ENCODE data around the gene ITGB4.

ITGB4 gene

DNA sequence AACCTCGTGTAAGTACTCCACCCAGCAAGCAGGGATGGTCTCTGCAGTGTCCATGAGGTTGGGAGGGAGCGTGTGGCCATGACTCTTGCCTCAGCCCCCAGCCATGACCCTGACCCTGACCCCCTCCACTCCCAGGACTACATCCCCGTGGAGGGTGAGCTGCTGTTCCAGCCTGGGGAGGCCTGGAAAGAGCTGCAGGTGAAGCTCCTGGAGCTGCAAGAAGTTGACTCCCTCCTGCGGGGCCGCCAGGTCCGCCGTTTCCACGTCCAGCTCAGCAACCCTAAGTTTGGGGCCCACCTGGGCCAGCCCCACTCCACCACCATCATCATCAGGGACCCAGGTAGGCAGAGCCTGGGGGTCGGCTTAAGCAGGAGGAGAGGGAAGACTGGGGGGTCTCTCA lies 27.4 kb downstream of the ITGB4 start:
- Mint-ChIP-seq H3K4me1 (peaks cover 9% of the 10 kb centered on the region), H3K36me3 (no peaks in the 10 kb centered on the region), H3K27ac (no peak overlapping the region), H3K4me3 (no peak overlapping the region), H3K27me3 (peaks cover 2% of the 10 kb centered on the region), H3K9me3 (no peaks in the 10 kb centered on the region)
- DNase-seq (ENCODE audit: low spot score in 2 of 2) (no peak), ATAC-seq (ENCODE audit: low read depth) (no peak)

DNA sequence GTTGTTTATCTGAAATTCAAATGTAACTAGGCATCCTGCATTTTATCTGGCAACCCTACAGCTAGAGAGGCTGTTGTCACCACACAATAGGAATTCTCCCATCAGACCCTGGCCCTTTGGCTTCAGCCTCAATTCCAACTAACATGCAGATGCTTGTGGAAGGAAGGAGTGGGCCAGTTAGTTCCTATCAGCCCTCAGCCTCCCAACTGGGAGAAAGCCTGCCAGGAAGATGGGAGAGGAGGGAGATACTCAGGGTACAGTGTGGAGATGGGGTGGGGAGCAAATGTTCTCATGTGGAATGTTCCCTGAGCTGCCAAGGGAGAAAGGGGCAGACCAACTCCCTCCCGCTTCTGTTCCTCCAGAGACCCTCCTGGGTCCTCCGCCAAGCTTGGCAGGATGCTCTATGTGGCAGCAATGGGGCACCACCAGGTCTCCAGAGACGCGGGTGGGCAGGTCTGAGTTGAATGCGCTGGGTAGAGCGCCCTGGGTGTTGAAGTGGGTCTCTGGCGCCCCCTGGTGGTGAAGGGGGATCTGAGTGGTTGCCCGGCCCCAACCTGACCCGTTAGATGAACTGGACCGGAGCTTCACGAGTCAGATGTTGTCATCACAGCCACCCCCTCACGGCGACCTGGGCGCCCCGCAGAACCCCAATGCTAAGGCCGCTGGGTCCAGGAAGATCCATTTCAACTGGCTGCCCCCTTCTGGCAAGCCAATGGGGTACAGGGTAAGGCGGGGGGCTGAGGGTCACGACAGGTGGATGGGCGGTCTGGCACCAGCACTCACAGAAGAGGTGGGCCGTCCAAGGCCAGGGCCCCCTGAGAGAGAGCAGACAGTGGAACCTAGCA lies 28.5 kb downstream of the ITGB4 start:
- Mint-ChIP-seq H3K36me3 (no peaks in the 10 kb centered on the region), H3K27ac (no peak overlapping the region), H3K4me3 (no peak overlapping the region), H3K27me3 (peaks cover 3% of the 10 kb centered on the region), H3K4me1 (peaks cover 12% of the 10 kb centered on the region), H3K9me3 (no peaks in the 10 kb centered on the region)
- ATAC-seq (ENCODE audit: low read depth) (peak; percentile 74), DNase-seq (ENCODE audit: low spot score in 2 of 2) (peak; percentile 91 to 93)

DNA sequence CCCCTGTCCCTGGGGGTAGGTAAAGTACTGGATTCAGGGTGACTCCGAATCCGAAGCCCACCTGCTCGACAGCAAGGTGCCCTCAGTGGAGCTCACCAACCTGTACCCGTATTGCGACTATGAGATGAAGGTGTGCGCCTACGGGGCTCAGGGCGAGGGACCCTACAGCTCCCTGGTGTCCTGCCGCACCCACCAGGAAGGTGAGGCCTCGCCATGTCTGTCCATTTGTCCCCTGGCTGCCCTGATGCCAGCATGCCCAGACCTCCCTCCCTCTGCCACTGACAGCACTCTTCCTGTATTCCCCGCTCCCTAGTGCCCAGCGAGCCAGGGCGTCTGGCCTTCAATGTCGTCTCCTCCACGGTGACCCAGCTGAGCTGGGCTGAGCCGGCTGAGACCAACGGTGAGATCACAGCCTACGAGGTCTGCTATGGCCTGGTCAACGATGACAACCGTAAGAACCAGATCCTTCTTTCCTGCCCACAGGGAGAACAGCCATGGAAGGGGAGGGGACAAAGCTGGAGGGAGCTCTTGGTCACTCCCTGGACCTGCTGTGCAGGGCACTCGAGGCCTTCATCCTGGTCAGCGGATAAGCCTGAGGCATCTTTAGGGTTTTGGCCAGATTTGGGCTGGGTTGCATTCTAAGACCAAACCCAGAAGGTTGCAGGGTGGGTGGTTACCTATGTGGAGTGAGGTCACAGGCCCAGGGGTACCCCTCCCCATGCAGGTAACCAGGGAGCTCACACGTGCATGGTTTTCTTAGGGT lies 29.6 kb downstream of the ITGB4 start:
- Mint-ChIP-seq H3K36me3 (no peaks in the 10 kb centered on the region), H3K4me3 (peak overlapping the region; percentile 15), H3K27ac (no peak overlapping the region), H3K9me3 (no peaks in the 10 kb centered on the region), H3K27me3 (peaks cover 4% of the 10 kb centered on the region), H3K4me1 (peaks cover 17% of the 10 kb centered on the region)
- ATAC-seq (ENCODE audit: low read depth) (no peak), DNase-seq (ENCODE audit: low spot score in 2 of 2) (no peak)

- Mint-ChIP-seq H3K36me3 (no peaks in the 10 kb centered on the region), H3K27me3 (peaks cover 4% of the 10 kb centered on the region), H3K27ac (no peak overlapping the region), H3K4me3 (no peak overlapping the region), H3K9me3 (no peaks in the 10 kb centered on the region), H3K4me1 (peaks cover 17% of the 10 kb centered on the region)
- DNase-seq (ENCODE audit: low spot score in 2 of 2) (no peak), ATAC-seq (ENCODE audit: low read depth) (no peak)
Observed at GRCh38 chr17:75751676-75752404, 30.6 kb downstream of the ITGB4 start.

DNA sequence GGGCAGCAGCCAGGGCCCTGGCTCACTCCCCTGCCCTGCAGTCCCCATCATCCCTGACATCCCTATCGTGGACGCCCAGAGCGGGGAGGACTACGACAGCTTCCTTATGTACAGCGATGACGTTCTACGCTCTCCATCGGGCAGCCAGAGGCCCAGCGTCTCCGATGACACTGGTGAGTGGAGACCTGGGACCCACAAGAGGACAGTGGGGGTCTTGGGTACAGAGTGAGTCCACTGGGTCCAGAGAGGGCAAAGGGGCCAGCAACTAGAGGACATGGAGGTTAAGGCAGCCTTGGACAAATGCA lies 31.1 kb downstream of the ITGB4 start:
- DNase-seq (ENCODE audit: low spot score in 2 of 2) (no peak), ATAC-seq (ENCODE audit: low read depth) (no peak)
- peaks cover 17% of the 10 kb centered on the region for H3K4me1 Mint-ChIP-seq
- H3K4me3 Mint-ChIP-seq, result peak overlapping the region; percentile 30
- H3K27ac Mint-ChIP-seq, result no peak overlapping the region
- no peaks in the 10 kb centered on the region for H3K9me3 Mint-ChIP-seq
- H3K36me3 Mint-ChIP-seq, result no peaks in the 10 kb centered on the region
- peaks cover 4% of the 10 kb centered on the region for H3K27me3 Mint-ChIP-seq

DNA sequence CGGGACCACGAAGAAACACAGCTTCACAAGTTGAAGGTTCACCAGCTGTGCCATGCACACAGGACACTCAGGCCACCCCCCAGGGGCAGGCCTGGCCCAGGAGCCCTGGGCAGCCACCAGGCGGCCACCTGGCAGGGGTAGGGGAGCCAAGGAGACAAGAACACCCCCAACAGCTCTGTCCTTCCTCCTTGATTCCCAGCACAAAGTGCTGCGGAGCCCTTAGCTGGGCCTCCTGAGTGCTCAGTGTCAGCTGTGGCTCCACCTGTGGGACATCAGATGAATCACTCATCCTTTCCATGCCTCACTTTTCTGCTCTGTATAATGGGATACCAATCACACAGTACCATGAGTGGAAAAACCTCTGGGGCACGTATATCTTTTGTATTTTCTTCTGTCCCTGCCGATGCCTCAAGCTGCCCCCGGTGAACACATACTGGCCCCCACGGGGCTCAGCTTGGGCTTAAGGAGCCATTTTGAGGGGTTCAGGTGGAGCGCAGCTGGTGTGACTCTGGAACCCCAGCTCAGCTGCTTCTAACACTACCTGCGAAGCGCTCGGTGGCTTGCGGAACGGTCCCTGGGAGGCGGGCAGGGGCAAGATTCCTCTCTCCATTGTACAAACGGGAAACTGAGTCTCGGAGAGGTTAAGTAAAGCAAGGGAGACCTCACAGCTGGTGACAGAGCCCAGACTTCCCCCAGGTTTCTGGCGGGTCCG lies 31.7 kb downstream of the ITGB4 start:
- DNase-seq (ENCODE audit: low spot score in 2 of 2) (no peak), ATAC-seq (ENCODE audit: low read depth) (peak; percentile 17)
- Mint-ChIP-seq H3K27ac (no peak overlapping the region), H3K4me3 (peak overlapping the region; percentile 77), H3K4me1 (peaks cover 13% of the 10 kb centered on the region), H3K9me3 (no peaks in the 10 kb centered on the region), H3K27me3 (peaks cover 2% of the 10 kb centered on the region), H3K36me3 (no peaks in the 10 kb centered on the region)

GRCh38 chr17:75753514-75754377 lies 32.5 kb downstream of the ITGB4 start:
- H3K4me1 Mint-ChIP-seq, result peaks cover 13% of the 10 kb centered on the region
- no peaks in the 10 kb centered on the region for H3K9me3 Mint-ChIP-seq
- H3K36me3 Mint-ChIP-seq, result peaks cover 1% of the 10 kb centered on the region
- DNase-seq (ENCODE audit: low spot score in 2 of 2) (peak; percentile 76 to 83), ATAC-seq (ENCODE audit: low read depth) (peak; percentile 82)
- H3K27me3 Mint-ChIP-seq, result peaks cover 2% of the 10 kb centered on the region
- peak overlapping the region; percentile 77 for H3K4me3 Mint-ChIP-seq
- H3K27ac Mint-ChIP-seq, result no peak overlapping the region

DNA sequence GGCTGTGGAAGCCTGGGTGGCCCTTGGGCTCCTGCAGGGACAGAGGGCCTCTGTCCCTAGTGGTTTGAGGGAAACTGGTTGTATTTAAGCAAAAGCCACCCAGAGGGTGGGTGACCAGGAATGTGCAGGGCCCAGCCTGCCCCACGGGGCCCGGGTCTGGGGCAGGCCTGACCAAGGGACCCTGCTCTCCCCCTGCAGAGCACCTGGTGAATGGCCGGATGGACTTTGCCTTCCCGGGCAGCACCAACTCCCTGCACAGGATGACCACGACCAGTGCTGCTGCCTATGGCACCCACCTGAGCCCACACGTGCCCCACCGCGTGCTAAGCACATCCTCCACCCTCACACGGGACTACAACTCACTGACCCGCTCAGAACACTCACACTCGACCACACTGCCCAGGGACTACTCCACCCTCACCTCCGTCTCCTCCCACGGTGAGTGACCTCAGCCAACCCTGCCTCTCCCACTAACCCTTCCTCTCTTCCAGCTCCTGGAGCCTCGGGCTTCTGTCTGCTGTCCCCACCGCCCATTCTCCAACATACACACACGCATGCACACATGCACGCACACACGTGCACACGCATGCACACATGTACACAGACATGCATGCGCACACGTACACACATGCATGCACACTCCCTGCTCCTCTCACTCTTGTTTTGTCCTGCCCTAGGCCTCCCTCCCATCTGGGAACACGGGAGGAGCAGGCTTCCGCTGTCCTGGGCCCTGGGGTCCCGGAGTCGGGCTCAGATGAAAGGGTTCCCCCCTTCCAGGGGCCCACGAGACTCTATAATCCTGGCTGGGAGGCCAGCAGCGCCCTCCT lies 33.3 kb downstream of the ITGB4 start:
- peaks cover 13% of the 10 kb centered on the region for H3K4me1 Mint-ChIP-seq
- H3K36me3 Mint-ChIP-seq, result peaks cover 1% of the 10 kb centered on the region
- DNase-seq (ENCODE audit: low spot score in 2 of 2) (no peak), ATAC-seq (ENCODE audit: low read depth) (no peak)
- H3K9me3 Mint-ChIP-seq, result no peaks in the 10 kb centered on the region
- peak overlapping the region; percentile 69 for H3K27ac Mint-ChIP-seq
- peak overlapping the region; percentile 73 for H3K4me3 Mint-ChIP-seq
- H3K27me3 Mint-ChIP-seq, result peaks cover 2% of the 10 kb centered on the region

DNA sequence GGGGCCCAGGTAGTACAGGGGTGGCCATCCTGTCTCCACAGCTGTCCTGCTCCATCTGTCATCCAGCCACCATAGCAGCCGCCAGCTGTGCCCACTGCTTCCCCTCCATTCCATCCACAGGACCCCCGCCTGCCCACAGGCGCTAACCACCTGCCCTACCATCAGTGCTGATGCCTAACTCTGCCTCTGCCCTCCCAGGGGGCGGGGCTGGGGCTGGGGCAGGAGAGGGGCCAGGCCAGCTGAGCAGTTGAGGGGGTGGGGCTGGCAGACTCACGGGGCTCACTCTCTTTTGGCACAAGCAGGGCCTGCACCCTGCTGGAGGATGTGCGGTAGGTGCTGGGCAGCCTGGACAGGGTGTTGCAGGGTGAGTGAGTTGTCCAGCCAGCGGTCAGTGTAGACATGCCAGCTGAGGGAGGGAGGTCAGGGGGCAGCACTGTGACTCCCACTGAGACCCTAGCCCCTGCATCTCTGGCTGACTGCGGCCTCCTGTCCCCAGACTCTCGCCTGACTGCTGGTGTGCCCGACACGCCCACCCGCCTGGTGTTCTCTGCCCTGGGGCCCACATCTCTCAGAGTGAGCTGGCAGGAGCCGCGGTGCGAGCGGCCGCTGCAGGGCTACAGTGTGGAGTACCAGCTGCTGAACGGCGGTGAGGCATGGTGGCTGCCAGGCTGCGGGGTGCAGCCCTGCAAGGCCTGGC lies 34.1 kb downstream of the ITGB4 start:
- peaks cover 2% of the 10 kb centered on the region for H3K27me3 Mint-ChIP-seq

DNA sequence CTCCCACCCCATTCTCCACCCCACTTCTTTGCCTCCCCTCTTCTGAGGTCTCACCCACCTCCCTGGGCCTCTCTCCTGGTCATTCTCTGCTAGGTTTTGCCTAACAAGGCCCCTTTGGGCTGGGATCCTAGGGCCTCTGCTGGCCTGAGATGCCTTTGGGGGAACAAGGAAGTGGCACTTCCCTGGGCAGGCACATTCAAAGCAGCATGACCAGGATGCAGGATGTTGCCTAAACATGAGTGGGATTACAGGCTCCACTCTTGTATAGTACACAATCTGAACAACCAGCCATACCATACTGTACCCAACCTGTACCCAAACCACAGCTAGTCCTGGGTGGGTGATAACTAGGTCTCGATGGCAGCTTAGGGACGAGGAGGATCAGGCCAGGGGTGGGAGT lies 34.7 kb downstream of the ITGB4 start:
- Mint-ChIP-seq H3K4me1 (peaks cover 8% of the 10 kb centered on the region), H3K9me3 (no peaks in the 10 kb centered on the region), H3K27ac (no peak overlapping the region), H3K27me3 (peaks cover 2% of the 10 kb centered on the region), H3K4me3 (no peak overlapping the region), H3K36me3 (peaks cover 1% of the 10 kb centered on the region)
- ATAC-seq (ENCODE audit: low read depth), result no peak
- DNase-seq (ENCODE audit: low spot score in 2 of 2), result no peak

More for the DNA sequence above, 34.1 kb downstream of the ITGB4 start:
- no peak for ATAC-seq (ENCODE audit: low read depth)
- H3K4me1 Mint-ChIP-seq, result peaks cover 8% of the 10 kb centered on the region
- H3K9me3 Mint-ChIP-seq, result no peaks in the 10 kb centered on the region
- H3K27ac Mint-ChIP-seq, result peak overlapping the region; percentile 69
- DNase-seq (ENCODE audit: low spot score in 2 of 2), result no peak
- peaks cover 1% of the 10 kb centered on the region for H3K36me3 Mint-ChIP-seq
- peak overlapping the region; percentile 73 for H3K4me3 Mint-ChIP-seq

DNA sequence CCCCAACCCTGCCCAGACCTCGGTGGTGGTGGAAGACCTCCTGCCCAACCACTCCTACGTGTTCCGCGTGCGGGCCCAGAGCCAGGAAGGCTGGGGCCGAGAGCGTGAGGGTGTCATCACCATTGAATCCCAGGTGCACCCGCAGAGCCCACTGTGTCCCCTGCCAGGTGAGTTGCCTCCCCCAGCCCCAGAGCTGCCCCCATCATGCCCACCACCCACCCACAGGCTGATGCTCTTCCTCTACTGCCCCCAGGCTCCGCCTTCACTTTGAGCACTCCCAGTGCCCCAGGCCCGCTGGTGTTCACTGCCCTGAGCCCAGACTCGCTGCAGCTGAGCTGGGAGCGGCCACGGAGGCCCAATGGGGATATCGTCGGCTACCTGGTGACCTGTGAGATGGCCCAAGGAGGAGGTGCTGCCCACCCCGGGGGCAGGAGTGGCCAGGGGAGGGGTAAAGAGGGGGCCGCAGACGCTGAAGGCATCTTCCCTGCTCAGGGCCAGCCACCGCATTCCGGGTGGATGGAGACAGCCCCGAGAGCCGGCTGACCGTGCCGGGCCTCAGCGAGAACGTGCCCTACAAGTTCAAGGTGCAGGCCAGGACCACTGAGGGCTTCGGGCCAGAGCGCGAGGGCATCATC lies 35.3 kb downstream of the ITGB4 start:
- Mint-ChIP-seq H3K9me3 (no peaks in the 10 kb centered on the region), H3K27ac (no peak overlapping the region), H3K36me3 (peaks cover 1% of the 10 kb centered on the region), H3K4me1 (peaks cover 8% of the 10 kb centered on the region), H3K27me3 (peaks cover 2% of the 10 kb centered on the region), H3K4me3 (no peak overlapping the region)
- ATAC-seq (ENCODE audit: low read depth) (no peak), DNase-seq (ENCODE audit: low spot score in 2 of 2) (no peak)
